WTC11 (cell line): ENCODE measurements around the gene GPR65. TPM values are rescaled to one million over a fixed set of nuclear protein-coding genes. Genes with fewer than 3 reads are reported as not detected.

ENCODE experiments used
- ATAC-seq: fragments of 200-7000 bp; cut with Tn5 transposase; 2 replicates; pipeline ENCODE4 v1.10.0; 2021; ENCODE audit warnings: mild to moderate bottlenecking, moderate library complexity
- Bru-seq: library from RNA; stranded (reverse); fragments of 400-500 nt; gene quantifications from one replicate; lab custom pipeline; 2021; lab: Mats Ljungman, UMichigan
- CTCF ChIA-PET: fragments of 300-600 bp; sonication (Branson Sonifier 250); formaldehyde crosslinking; loops from one replicate; lab custom pipeline; 2021; ENCODE audit warnings: antibody characterized with exemption; lab: Charles Lee
- POLR2A ChIA-PET: fragments of 350-600 bp; sonication (Branson Sonifier 250); formaldehyde crosslinking; loops from one replicate; lab custom pipeline; 2021; ENCODE audit warnings: antibody characterized with exemption; lab: Charles Lee
- DNase-seq: peaks from one replicate; pipeline ENCODE4 v3.0.0; 2021; ENCODE audit warnings: low spot score
- H3K27ac Mint-ChIP-seq: 2 replicates; pipeline ENCODE4 v1.8.0; 2021; ENCODE audit warnings: mixed read lengths
- H3K27me3 Mint-ChIP-seq: 2 replicates; pipeline ENCODE4 v1.8.0; 2021; ENCODE audit warnings: low read depth, mild to moderate bottlenecking, moderate library complexity, mixed read lengths
- H3K36me3 Mint-ChIP-seq: 2 replicates; pipeline ENCODE4 v1.8.0; 2021; ENCODE audit warnings: mixed read lengths
- H3K4me1 Mint-ChIP-seq: 2 replicates; pipeline ENCODE4 v1.8.0; 2022; ENCODE audit warnings: mixed read lengths
- H3K4me3 Mint-ChIP-seq: 2 replicates; pipeline ENCODE4 v1.8.0; 2021; ENCODE audit warnings: mild to moderate bottlenecking, moderate library complexity, mixed read lengths
- H3K9me3 Mint-ChIP-seq: 2 replicates; pipeline ENCODE4 v1.8.0; 2021; ENCODE audit warnings: mixed read lengths
- AFF4 ChIP-seq: sonication (generic); formaldehyde crosslinking; IDR thresholded peaks from 2 replicates; pipeline ENCODE4 v1.8.1; 2023; ENCODE audit warnings: mild to moderate bottlenecking, missing genetic modification reagents, borderline replicate concordance
- CREM ChIP-seq: sonication (generic); formaldehyde crosslinking; IDR thresholded peaks from 2 replicates; pipeline ENCODE4 v1.8.1; 2022; ENCODE audit warnings: mild to moderate bottlenecking, missing genetic modification reagents, moderate library complexity
- E2F5 ChIP-seq: sonication (generic); formaldehyde crosslinking; IDR thresholded peaks from 2 replicates; pipeline ENCODE4 v1.8.1; 2022; ENCODE audit warnings: mild to moderate bottlenecking, moderate library complexity, missing genetic modification reagents
- ELF4 ChIP-seq: sonication (generic); formaldehyde crosslinking; IDR thresholded peaks from 2 replicates; pipeline ENCODE4 v1.8.1; 2022; ENCODE audit warnings: low read depth, mild to moderate bottlenecking, moderate library complexity, missing genetic modification reagents
- ERG ChIP-seq: fragments of 250-450 bp; sonication (Bioruptor Pico); IDR thresholded peaks from 2 replicates; pipeline ENCODE4 v1.8.0; 2021; ENCODE audit warnings: mild to moderate bottlenecking
- ESRRA ChIP-seq: sonication (generic); formaldehyde crosslinking; IDR thresholded peaks from 2 replicates; pipeline ENCODE4 v1.8.1; 2022; ENCODE audit warnings: mild to moderate bottlenecking, missing genetic modification reagents, borderline replicate concordance
- FOXJ3 ChIP-seq: sonication (generic); formaldehyde crosslinking; IDR thresholded peaks from 2 replicates; pipeline ENCODE4 v1.9.0; 2021; ENCODE audit warnings: missing genetic modification reagents, mild to moderate bottlenecking, borderline replicate concordance
- HMGA2 ChIP-seq: fragments of 250-450 bp; sonication (Bioruptor Pico); IDR thresholded peaks from 2 replicates; pipeline ENCODE4 v1.4.0; 2021; ENCODE audit warnings: mild to moderate bottlenecking, moderate library complexity
- JAZF1 ChIP-seq: fragments of 250-450 bp; sonication (Bioruptor Pico); IDR thresholded peaks from 2 replicates; pipeline ENCODE4 v1.9.0; 2021; ENCODE audit warnings: moderate library complexity, mild to moderate bottlenecking, inconsistent platforms
- JUN ChIP-seq: sonication (generic); formaldehyde crosslinking; IDR thresholded peaks from 2 replicates; pipeline ENCODE4 v1.8.0; 2023; ENCODE audit warnings: mild to moderate bottlenecking, missing genetic modification reagents
- MAX ChIP-seq: sonication (generic); formaldehyde crosslinking; IDR thresholded peaks from 2 replicates; pipeline ENCODE4 v1.8.0; 2022; ENCODE audit warnings: mild to moderate bottlenecking, missing genetic modification reagents
- NFYB ChIP-seq: sonication (generic); formaldehyde crosslinking; conservative IDR thresholded peaks from 2 replicates; pipeline ENCODE4 v1.8.0; 2022; ENCODE audit warnings: low read depth, missing genetic modification reagents
- PREB ChIP-seq: sonication (generic); formaldehyde crosslinking; IDR thresholded peaks from 2 replicates; pipeline ENCODE4 v1.8.1; 2022; ENCODE audit warnings: mild to moderate bottlenecking, missing genetic modification reagents, moderate library complexity, borderline replicate concordance
- RELA ChIP-seq: sonication (generic); formaldehyde crosslinking; IDR thresholded peaks from 2 replicates; pipeline ENCODE4 v1.8.1; 2022; ENCODE audit warnings: missing genetic modification reagents, mild to moderate bottlenecking, borderline replicate concordance
- RORB ChIP-seq: fragments of 250-450 bp; sonication (Bioruptor Pico); IDR thresholded peaks from 2 replicates; pipeline ENCODE4 v1.9.0; 2021; ENCODE audit warnings: mild to moderate bottlenecking
- TCF7 ChIP-seq: sonication (generic); formaldehyde crosslinking; IDR thresholded peaks from 2 replicates; pipeline ENCODE4 v1.8.0; 2022; ENCODE audit warnings: mild to moderate bottlenecking, low read depth, missing genetic modification reagents, moderate library complexity
- TEAD1 ChIP-seq: sonication (generic); formaldehyde crosslinking; IDR thresholded peaks from 2 replicates; pipeline ENCODE4 v1.8.0; 2022; ENCODE audit warnings: mild to moderate bottlenecking, missing genetic modification reagents
- ZMAT4 ChIP-seq: fragments of 250-450 bp; sonication (Bioruptor Pico); IDR thresholded peaks from 2 replicates; pipeline ENCODE4 v1.9.0; 2021; ENCODE audit warnings: mild to moderate bottlenecking
- ZNF263 ChIP-seq: sonication (generic); formaldehyde crosslinking; IDR thresholded peaks from 2 replicates; pipeline ENCODE4 v1.8.1; 2022; ENCODE audit warnings: low read depth, mild to moderate bottlenecking, moderate library complexity, missing genetic modification reagents
- ZNF416 ChIP-seq: fragments of 250-450 bp; sonication (Bioruptor Pico); IDR thresholded peaks from 2 replicates; pipeline ENCODE4 v1.9.0; 2021; ENCODE audit warnings: mild to moderate bottlenecking, inconsistent platforms
- ZNF423 ChIP-seq: fragments of 250-450 bp; sonication (Bioruptor Pico); IDR thresholded peaks from 2 replicates; pipeline ENCODE4 v2.1.2; 2022; ENCODE audit warnings: mild to moderate bottlenecking, moderate library complexity
- long read RNA-seq, 3 experiments: library from RNA in 1 of 3; library from capped mRNA in 1 of 3; library from polyadenylated mRNA in 1 of 3; unstranded in 2 of 3; stranded (forward) in 1 of 3; transcript quantifications; one replicate each; pipeline ENCODE4 v2.0.0, GENCODE V29; 2021
- total RNA-seq: library from RNA; stranded (reverse); gene quantifications from 3 replicates; pipeline ENCODE4 v1.2.3, GENCODE V29; 2021

GPR65 gene
- total RNA-seq (not detected in 3 replicates), Bru-seq, nascent RNA (not detected)
- long read RNA-seq, experiment 1: 0 reads
- long read RNA-seq, experiment 2: 0 reads
- long read RNA-seq, experiment 3: 0 reads

- DNase-seq (no peak), ATAC-seq (no peak)
- CTCF ChIA-PET: no interaction called here
- Mint-ChIP-seq H3K36me3 (no peaks in the 10 kb centered on the region), H3K9me3 (no peaks in the 10 kb centered on the region), H3K4me1 (peaks cover 8% of the 10 kb centered on the region), H3K27ac (no peak within 1 kb of the TSS), H3K27me3 (no peaks in the 10 kb centered on the region), H3K4me3 (no peak within 1 kb of the TSS)
- TF ChIP-seq ZNF263 (CRISPR knock-in tag): no peak
- TF ChIP-seq ZNF423: no peak
- TF ChIP-seq TEAD1: no peak
- no peak for TF ChIP-seq ERG (CRISPR knock-in tag)
- no peak for TF ChIP-seq JAZF1 (CRISPR knock-in tag)
- TF ChIP-seq E2F5: no peak
- POLR2A ChIA-PET: no interaction called here
These were observed at the start of gene GPR65 for GRCh38 chr14:88005050-88005481. GPR65 (plus strand) TSS chr14:88005135; CDS start chr14:88010848, 5,713 bp downstream.

- ATAC-seq: no peak
- Mint-ChIP-seq H3K9me3 (no peaks in the 10 kb centered on the region), H3K36me3 (no peaks in the 10 kb centered on the region), H3K27ac (no peak overlapping the region), H3K4me3 (no peak overlapping the region), H3K4me1 (peaks cover 2% of the 10 kb centered on the region; the same call in 1 of the 2 replicates), H3K27me3 (no peaks in the 10 kb centered on the region)
- ChIA-PET CTCF (interaction anchor here (2.3 kb wide), 1 partner anchor 10 kb away, joined by 11 read pairs; no protein-coding TSS in a partner anchor), POLR2A (no interaction called here)
- DNase-seq: no peak
- TF ChIP-seq ZNF416 (CRISPR knock-in tag) (no peak), PREB (CRISPR knock-in tag) (no peak), AFF4 (no peak), JUN (no peak), HMGA2 (CRISPR knock-in tag) (no peak), ZMAT4 (CRISPR knock-in tag) (no peak), RORB (CRISPR knock-in tag) (no peak), TCF7 (CRISPR knock-in tag) (no peak), NFYB (CRISPR knock-in tag) (no peak), RELA (CRISPR knock-in tag) (no peak), MAX (CRISPR knock-in tag) (no peak), ELF4 (CRISPR knock-in tag) (no peak), FOXJ3 (CRISPR knock-in tag) (no peak), ESRRA (CRISPR knock-in tag) (no peak), CREM (no peak), JAZF1 (CRISPR knock-in tag) (no peak)
These were observed 49.4 kb upstream of the GPR65 start for GRCh38 chr14:87955501-87955900.
